IPS-18a (cell line): Measurements from ENCODE around the gene ZSWIM8.
"Not testable (repeated sequence)": the region's sequence is repeated elsewhere in the genome, so short reads cannot be mapped to it uniquely, and the experiment has no call there.

Source experiments
- H3K27ac ChIP-seq: one replicate; pipeline ENCODE4 v1.5.1; 2013; ENCODE audit warnings: low read length
- H3K27me3 ChIP-seq: one replicate; pipeline ENCODE4 v1.6.1; 2013; ENCODE audit warnings: mild to moderate bottlenecking, low read length; ENCODE audit not compliant: control insufficient read depth, insufficient read depth
- H3K36me3 ChIP-seq: one replicate; pipeline ENCODE4 v1.6.1; 2013; ENCODE audit warnings: low read depth, low read length; ENCODE audit not compliant: control insufficient read depth
- H3K4me1 ChIP-seq: one replicate; pipeline ENCODE4 v1.6.1; 2013; ENCODE audit warnings: low read depth, low read length; ENCODE audit not compliant: control insufficient read depth
- H3K4me3 ChIP-seq: one replicate; pipeline ENCODE4 v1.5.1; 2013; ENCODE audit warnings: low read length
- H3K9ac ChIP-seq: one replicate; pipeline ENCODE4 v1.6.1; 2013; ENCODE audit warnings: mild to moderate bottlenecking, low read length, moderate library complexity
- H3K9me3 ChIP-seq: one replicate; pipeline ENCODE4 v1.6.1; 2013; ENCODE audit warnings: low read depth, low read length; ENCODE audit not compliant: control insufficient read depth

ZSWIM8 gene

DNA sequence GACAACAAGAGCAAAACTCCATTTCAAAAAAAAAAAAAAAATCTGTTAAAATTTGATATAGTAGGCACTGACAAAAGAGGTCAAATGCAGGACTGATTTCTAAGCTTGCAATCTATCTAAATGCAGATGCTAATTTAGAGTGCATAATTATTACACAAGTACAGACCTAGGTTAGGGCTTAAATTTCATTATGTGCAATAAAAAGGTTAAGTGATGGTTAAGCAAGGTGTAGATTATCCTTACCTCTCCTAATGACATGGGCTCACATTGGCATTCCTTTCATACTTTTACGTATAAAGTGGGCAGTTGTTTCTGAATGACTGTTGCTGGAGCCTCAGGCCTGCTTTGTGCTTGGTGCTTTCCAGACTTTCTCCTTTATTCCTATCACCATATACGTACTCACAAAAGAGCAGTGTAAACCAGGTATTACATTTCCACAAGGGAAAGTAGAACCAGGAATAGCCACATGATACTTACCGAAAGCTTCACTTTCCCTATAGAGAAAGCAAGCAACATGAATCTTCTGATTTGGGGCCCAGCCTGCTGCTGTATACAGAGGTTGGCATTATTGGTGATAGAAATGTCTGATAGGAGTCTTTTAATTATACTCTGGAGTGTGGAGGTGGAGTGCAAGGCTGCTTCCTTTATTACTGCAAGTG lies 5.7 kb upstream of the ZSWIM8 start:
- peaks cover 5% of the 10 kb centered on the region for H3K4me1 ChIP-seq
- H3K9me3 ChIP-seq: no peaks in the 10 kb centered on the region
- peaks cover 10% of the 10 kb centered on the region for H3K36me3 ChIP-seq
- H3K9ac ChIP-seq: no peak overlapping the region
- no peak overlapping the region for H3K27ac ChIP-seq
- no peaks in the 10 kb centered on the region for H3K27me3 ChIP-seq
- no peak overlapping the region for H3K4me3 ChIP-seq

DNA sequence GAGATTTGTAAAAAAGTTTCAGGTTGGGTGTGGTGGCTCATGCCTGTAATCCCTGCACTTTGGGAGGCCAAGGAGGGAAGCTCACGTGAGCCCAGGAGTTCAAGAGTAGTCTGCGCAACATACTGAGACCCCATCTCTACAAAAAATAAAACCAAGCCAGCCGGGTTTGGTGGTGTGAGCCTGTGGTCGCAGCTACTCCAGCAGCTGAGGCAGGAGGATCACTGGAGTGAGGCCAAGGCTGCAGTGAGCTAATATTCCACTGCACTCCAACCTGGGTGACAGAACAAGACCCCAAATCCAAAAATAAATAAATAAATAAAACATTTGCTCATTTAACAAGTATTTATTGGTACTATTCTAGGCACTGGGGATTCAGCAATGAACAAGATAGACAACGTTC lies 5.1 kb upstream of the ZSWIM8 start:
- peaks cover 5% of the 10 kb centered on the region for H3K4me1 ChIP-seq
- no peaks in the 10 kb centered on the region for H3K9me3 ChIP-seq
- H3K27ac ChIP-seq: no peak overlapping the region
- no peaks in the 10 kb centered on the region for H3K27me3 ChIP-seq
- peak overlapping the region; percentile 76 for H3K4me3 ChIP-seq
- peaks cover 9% of the 10 kb centered on the region for H3K36me3 ChIP-seq
- H3K9ac ChIP-seq: no peak overlapping the region

DNA sequence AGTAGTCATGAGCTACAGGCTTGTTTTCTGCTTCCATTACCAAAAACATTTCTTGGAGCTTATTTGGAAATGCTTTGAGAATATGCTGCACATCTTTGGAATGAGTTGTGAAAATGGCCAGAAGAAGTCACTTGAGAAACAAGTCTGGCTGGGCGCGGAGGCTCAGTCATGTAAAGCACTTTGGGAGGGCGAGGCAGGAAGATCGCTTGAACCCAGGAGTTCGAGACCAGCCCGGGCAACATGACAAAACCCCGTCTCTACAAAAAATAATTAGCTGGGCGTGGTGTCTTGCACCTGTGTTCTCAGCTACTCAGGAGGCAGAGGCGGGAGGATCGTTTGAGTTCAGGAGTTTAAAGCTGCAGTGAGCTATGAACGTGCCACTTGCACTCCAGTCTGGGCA lies 4.4 kb upstream of the ZSWIM8 start:
- Histone ChIP-seq H3K27ac (peak overlapping the region; percentile 34), H3K36me3 (peaks cover 3% of the 10 kb centered on the region), H3K9me3 (no peaks in the 10 kb centered on the region), H3K27me3 (no peaks in the 10 kb centered on the region), H3K4me1 (peaks cover 5% of the 10 kb centered on the region), H3K9ac (peak overlapping the region; percentile 75), H3K4me3 (peak overlapping the region; percentile 76)

DNA sequence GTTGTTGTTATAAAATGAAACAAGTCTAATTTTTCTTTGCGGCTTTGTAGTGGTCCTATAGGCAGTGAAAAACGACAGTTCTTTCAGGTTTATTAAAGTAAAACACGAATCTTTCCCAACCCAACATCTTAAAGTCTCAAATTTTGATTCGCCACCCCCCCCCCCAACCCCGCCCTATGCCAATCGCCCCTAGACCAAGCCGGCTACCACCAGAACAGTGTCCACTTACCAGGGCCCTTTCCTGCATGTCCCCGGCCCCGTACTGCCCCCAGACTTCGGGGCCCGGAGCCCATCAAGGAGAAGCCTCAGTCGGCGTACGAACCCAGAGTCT lies 3.9 kb upstream of the ZSWIM8 start:
- Histone ChIP-seq H3K36me3 (peaks cover 3% of the 10 kb centered on the region), H3K9me3 (no peaks in the 10 kb centered on the region), H3K27me3 (no peaks in the 10 kb centered on the region)

DNA sequence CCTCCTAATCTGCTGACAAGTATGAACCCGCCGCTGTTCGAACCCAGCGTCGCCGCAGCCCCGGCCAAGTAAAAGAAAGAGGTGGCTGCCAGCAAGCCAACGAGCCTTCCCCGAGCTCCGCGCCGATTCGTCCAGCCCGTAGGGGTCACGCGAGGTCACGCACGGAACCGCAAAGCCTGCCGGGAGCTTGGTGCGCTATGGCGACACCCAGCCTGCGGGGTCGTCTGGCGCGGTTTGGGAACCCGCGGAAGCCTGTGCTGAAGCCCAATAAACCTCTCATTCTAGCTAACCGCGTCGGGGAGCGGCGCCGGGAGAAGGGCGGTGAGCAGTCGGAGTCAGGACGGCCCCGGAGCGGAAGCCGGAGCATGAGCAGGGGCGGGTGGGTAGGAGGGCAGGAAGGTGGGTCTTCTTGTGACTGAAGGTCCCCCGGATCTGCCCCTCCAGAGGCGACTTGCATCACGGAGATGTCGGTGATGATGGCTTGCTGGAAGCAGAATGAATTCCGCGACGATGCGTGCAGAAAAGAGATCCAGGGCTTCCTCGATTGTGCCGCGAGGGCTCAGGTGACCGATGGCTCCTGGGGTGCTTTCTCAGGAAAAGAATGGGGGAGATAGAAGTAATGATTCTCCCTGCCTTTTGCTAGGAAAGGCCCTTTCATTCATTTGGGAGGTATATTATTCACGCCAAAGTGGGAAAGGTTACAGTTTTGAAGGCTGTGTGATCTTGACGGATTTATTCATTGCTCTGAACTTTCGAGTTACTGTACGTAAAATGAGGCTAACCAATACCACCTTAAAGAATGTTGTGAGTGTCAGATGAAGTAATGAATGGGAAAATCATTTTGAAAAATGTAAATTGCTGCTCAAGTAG lies 3.3 kb upstream of the ZSWIM8 start, which contains the start of gene CHCHD1:
Gene CHCHD1, plus strand, starts transcription at position 170 of the 870 bp plus-strand sequence. Its CDS starts 28 bp downstream, at position 198.
- peak within 1 kb of the TSS; percentile 76 for H3K4me3 ChIP-seq
- peak within 1 kb of the TSS; percentile 34 for H3K27ac ChIP-seq
- peaks cover 3% of the 10 kb centered on the region for H3K36me3 ChIP-seq
- no peaks in the 10 kb centered on the region for H3K9me3 ChIP-seq
- peaks cover 5% of the 10 kb centered on the region for H3K4me1 ChIP-seq
- no peaks in the 10 kb centered on the region for H3K27me3 ChIP-seq
- peak within 1 kb of the TSS; percentile 75 for H3K9ac ChIP-seq

More for the DNA sequence above, 3.9 kb upstream of the ZSWIM8 start:
- H3K27ac ChIP-seq: peak overlapping the region; percentile 34
- H3K4me3 ChIP-seq: peak overlapping the region; percentile 76
- peak overlapping the region; percentile 75 for H3K9ac ChIP-seq
- peaks cover 5% of the 10 kb centered on the region for H3K4me1 ChIP-seq

DNA sequence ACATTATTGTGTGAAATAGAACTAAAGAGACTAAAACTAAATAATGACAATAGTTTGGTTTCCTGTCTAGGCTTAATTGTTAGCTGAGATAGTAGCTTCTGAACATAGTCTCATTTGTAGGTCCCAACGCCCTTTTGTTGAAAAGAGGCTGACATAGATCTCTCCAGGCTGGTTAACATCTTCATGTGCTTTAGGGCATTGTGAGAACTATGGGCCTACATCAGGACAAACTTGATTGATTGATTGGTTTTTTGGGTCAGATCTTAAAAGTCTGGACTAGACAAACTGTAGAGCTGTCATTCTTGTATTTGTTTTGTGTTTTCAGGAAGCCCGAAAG lies 2.7 kb upstream of the ZSWIM8 start:
- Histone ChIP-seq H3K4me1 (peaks cover 5% of the 10 kb centered on the region), H3K27ac (no peak overlapping the region), H3K4me3 (peak overlapping the region; percentile 76), H3K27me3 (no peaks in the 10 kb centered on the region), H3K9me3 (no peaks in the 10 kb centered on the region), H3K9ac (peak overlapping the region; percentile 75), H3K36me3 (peaks cover 3% of the 10 kb centered on the region)

DNA sequence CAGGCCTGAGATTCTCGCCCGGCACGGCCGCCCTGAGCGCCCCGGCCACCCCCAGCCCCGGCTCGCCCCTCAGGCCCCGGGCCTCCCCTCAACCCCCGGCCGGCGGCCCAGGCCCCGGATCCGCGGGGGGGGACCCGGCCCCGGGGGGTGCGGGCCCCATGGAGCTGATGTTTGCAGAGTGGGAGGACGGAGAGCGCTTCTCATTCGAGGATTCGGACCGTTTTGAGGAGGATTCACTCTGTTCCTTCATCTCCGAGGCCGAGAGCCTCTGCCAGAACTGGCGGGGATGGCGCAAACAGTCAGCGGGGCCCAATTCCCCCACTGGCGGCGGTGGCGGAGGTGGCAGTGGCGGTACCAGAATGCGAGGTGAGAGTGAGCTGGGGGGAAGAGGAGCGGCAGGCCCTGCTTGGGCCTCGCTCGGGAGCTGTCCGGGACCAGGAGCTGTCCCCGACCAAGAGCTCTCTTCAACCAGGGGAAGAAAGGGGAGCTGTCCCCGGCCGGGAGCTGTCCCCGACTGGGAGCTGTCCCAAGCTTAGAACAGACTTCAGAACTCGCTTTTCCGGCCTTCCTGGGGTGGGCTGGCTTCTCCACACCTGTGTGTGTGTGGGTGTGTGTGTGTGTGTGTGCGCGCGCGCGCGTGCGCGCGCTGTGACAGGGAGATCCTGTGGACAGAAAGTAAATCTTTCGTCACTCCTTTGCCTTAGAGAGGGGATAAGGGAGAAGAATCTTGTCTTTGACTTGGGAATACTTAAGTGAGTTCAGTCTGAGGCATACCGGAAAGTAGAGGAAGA lies 510 bp downstream of the ZSWIM8 start:
- H3K27ac ChIP-seq: no peak overlapping the region
- no peak overlapping the region for H3K9ac ChIP-seq
- peak overlapping the region; percentile 77 for H3K4me3 ChIP-seq
- peaks cover 5% of the 10 kb centered on the region for H3K4me1 ChIP-seq
- H3K36me3 ChIP-seq: peaks cover 7% of the 10 kb centered on the region
- H3K27me3 ChIP-seq: no peaks in the 10 kb centered on the region
- H3K9me3 ChIP-seq: no peaks in the 10 kb centered on the region

DNA sequence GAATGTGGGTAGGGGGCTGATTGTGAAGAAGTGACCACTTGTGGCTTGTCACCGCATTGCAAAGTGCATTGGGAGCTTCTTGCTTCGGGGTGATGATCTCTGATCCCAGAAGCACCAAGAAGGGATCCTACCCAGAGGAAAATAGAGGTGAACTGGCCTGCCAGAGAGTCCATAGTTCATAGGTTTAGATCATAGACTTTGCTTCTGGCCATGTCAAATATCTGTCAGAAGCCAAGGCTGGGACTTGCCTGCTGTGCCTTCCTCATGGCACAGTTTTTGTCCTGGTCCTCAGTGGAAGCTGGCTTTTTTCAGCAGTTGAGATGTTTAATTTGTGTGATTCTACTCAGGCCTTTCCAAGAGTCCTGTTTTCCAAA lies 1.1 kb downstream of the ZSWIM8 start:
- Histone ChIP-seq H3K4me1 (peaks cover 5% of the 10 kb centered on the region), H3K9me3 (no peaks in the 10 kb centered on the region), H3K27me3 (no peaks in the 10 kb centered on the region), H3K36me3 (peaks cover 7% of the 10 kb centered on the region), H3K27ac (no peak overlapping the region), H3K4me3 (peak overlapping the region; percentile 77), H3K9ac (no peak overlapping the region)

DNA sequence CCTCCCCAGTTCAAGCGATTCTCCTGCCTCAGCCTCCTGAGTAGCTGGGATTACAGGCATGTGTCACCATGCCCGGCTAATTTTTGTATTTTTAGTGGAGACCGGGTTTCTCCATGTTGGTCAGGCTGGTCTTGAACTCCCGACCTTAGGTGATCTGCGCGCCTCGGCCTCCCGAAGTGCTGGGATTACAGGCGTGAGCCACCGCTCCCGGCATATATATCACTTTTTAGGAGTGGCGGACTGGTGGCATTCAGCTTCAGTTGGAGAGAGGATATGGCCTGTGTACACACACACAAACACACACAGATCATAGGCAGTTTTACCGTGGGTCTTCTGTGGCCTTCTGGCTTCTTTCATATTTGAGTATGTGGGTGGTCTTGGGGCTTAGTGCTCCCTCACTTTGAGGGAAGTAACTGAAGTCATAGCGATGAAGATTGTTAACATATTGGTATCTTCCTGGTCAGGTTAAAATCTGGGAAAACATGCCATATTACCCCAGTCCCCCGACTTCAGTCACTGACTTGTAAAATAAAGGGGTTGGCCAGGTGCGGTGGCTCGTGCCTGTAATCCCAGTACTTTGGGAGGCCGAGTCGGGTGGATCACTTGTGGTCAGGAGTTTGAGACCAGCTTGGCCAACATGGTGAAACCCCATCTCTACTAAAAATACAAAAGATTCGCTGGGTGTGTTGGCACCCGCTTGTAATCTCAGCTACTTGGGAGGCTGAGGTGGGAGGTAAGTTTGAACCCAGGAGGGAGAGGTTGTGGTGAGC lies 1.8 kb downstream of the ZSWIM8 start:
- not testable (repeated sequence) for H3K4me1 ChIP-seq, H3K9ac ChIP-seq, H3K27ac ChIP-seq, H3K27me3 ChIP-seq, H3K9me3 ChIP-seq, H3K36me3 ChIP-seq, H3K4me3 ChIP-seq

DNA sequence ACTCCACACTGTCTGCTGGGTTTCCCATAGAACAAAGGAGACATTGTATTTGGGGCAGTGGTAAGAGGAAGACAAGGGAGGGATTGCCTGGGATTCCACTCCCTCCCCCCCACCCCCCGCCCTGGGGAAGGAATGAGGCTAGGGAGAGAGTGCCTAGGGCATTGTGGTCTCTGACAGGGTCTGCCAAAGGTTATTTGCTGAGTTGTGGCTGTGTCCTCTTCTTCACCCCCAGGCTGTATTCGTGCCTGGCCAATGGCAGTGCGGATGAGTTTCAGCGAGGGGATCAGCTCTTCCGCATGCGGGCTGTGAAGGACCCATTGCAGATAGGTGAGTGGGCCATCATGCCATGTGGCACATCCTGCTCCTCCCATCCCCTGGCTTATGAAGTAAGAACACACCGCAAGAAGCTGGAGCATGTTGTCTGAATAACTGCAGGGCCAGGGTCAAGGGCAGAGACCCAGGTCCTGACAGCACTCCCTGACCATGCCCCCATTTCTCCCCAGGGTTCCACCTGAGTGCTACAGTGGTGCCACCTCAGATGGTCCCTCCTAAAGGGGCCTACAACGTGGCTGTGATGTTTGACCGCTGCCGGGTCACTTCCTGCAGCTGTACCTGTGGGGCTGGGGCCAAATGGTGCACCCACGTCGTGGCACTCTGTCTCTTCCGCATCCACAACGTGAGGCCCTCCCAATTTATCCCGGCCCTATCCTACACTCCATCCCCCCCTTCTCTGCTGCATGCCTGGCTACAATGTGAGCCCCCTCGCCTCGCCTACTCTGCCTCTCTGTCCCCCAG lies 3.7 kb downstream of the ZSWIM8 start:
- peaks cover 20% of the 10 kb centered on the region for H3K36me3 ChIP-seq
- no peaks in the 10 kb centered on the region for H3K27me3 ChIP-seq
- H3K27ac ChIP-seq: no peak overlapping the region
- H3K9ac ChIP-seq: no peak overlapping the region
- H3K9me3 ChIP-seq: no peaks in the 10 kb centered on the region
- no peak overlapping the region for H3K4me3 ChIP-seq
- H3K4me1 ChIP-seq: no peaks in the 10 kb centered on the region
